Endothelial cell of umbilical vein (primary cell): Measurements from ENCODE around the gene PNLIPRP2. TPM values are rescaled to one million over a fixed set of nuclear protein-coding genes. Genes with fewer than 3 reads are reported as not detected.

Experiments used
- BruUV-seq: library from RNA; stranded (reverse); fragments of 400-500 nt; replicated peaks from 2 replicates; lab custom pipeline; 2021; lab: Mats Ljungman, UMichigan
- CTCF ChIA-PET: fragments of 300-600, 350-600 bp; sonication (Branson Sonifier 250); formaldehyde crosslinking; loops from one replicate; lab custom pipeline; 2021; ENCODE audit warnings: antibody characterized with exemption, inconsistent platforms; lab: Charles Lee
- POLR2A ChIA-PET: fragments of 300-600, 350-600 bp; sonication (Branson Sonifier 250); formaldehyde crosslinking; loops from one replicate; lab custom pipeline; 2021; ENCODE audit warnings: antibody characterized with exemption, inconsistent platforms; lab: Charles Lee
- DNase-seq: peaks from one replicate; pipeline ENCODE4 v3.0.0-alpha.2; 2011; ENCODE audit warnings: low read depth, low spot score
- FAIRE-seq: peaks from 2 replicates; lab custom pipeline; 2011; peaks lifted over from hg19 to GRCh38; lab: Jason Lieb, UNC
- H2AFZ ChIP-seq: 2 replicates; pipeline ENCODE4 v1.6.0; 2012; ENCODE audit warnings: low read depth, low read length, control low read depth, inconsistent platforms
- H3K27ac ChIP-seq: 2 replicates; pipeline ENCODE4 v1.5.1; 2011; ENCODE audit warnings: low read depth, mild to moderate bottlenecking, control low read depth, low read length, moderate library complexity; ENCODE audit not compliant: insufficient read depth
- H3K27me3 ChIP-seq, 2 experiments: 2 replicates each; pipeline versions ENCODE4 v1.6.0 to v1.6.1; 2011; ENCODE audit warnings: low read length in 2 of 2, mixed read lengths in 1 of 2; ENCODE audit not compliant: control insufficient read depth in 2 of 2, insufficient read depth in 2 of 2
- H3K36me3 ChIP-seq, 2 experiments: 2 replicates in 1 of 2; 3 replicates in 1 of 2; pipeline ENCODE4 v1.5.1; 2011; ENCODE audit warnings: low read length in 2 of 2, mild to moderate bottlenecking in 1 of 2, moderate library complexity in 1 of 2; ENCODE audit not compliant: control insufficient read depth in 2 of 2, insufficient read depth in 2 of 2; ENCODE audit errors: extremely low read depth in 1 of 2
- H3K4me1 ChIP-seq: 3 replicates; pipeline ENCODE4 v1.5.1; 2011; ENCODE audit warnings: mild to moderate bottlenecking, low read length; ENCODE audit not compliant: control insufficient read depth, insufficient read depth; ENCODE audit errors: extremely low read depth
- H3K4me2 ChIP-seq: 2 replicates; pipeline ENCODE4 v1.6.1; 2011; ENCODE audit warnings: low read length, control low read depth, mixed read lengths; ENCODE audit not compliant: insufficient read depth
- H3K4me3 ChIP-seq, 3 experiments: fragments of 200-600 bp in 1 of 3; sonication (generic), shearing (Covaris generic) in 1 of 3; replicated peaks in 1 of 3; 2 replicates each; pipeline ENCODE4 v1.5.1; 2011 to 2016; ENCODE audit warnings: control low read depth in 3 of 3, low read length in 3 of 3, mild to moderate bottlenecking in 2 of 3, inconsistent platforms in 1 of 3, low read depth in 1 of 3, moderate library complexity in 1 of 3; ENCODE audit not compliant: insufficient read depth in 1 of 3
- H3K79me2 ChIP-seq: 2 replicates; pipeline ENCODE4 v1.6.0; 2012; ENCODE audit warnings: low read length, inconsistent platforms; ENCODE audit not compliant: control insufficient read depth, insufficient read depth
- H3K9ac ChIP-seq: replicated peaks from 2 replicates; pipeline ENCODE3; 2011; ENCODE audit warnings: low read length, control low read depth; ENCODE audit not compliant: insufficient read depth; ENCODE audit errors: extremely low read depth
- H3K9me1 ChIP-seq: replicated peaks from 3 replicates; pipeline ENCODE4 v1.6.0; 2011; ENCODE audit warnings: mild to moderate bottlenecking, low read length; ENCODE audit not compliant: control insufficient read depth, insufficient read depth; ENCODE audit errors: extremely low read depth
- H3K9me3 ChIP-seq: replicated peaks from 2 replicates; pipeline ENCODE4 v1.5.1; 2012; ENCODE audit warnings: low read length, inconsistent platforms; ENCODE audit not compliant: control insufficient read depth, insufficient read depth
- H4K20me1 ChIP-seq: replicated peaks from 2 replicates; pipeline ENCODE3; 2011; ENCODE audit warnings: mild to moderate bottlenecking, low read length; ENCODE audit not compliant: control insufficient read depth, insufficient read depth; ENCODE audit errors: extremely low read depth
- EZH2 ChIP-seq: IDR thresholded peaks from 2 replicates; pipeline ENCODE4 v1.6.1; 2012; ENCODE audit warnings: borderline replicate concordance, low read depth, mild to moderate bottlenecking, moderate library complexity, low read length, inconsistent platforms; ENCODE audit not compliant: severe bottlenecking
- FOS ChIP-seq: IDR thresholded peaks from 2 replicates; pipeline ENCODE4 v1.6.1; 2011; ENCODE audit warnings: mild to moderate bottlenecking, low read length, moderate library complexity, borderline replicate concordance; ENCODE audit not compliant: insufficient read depth
- GATA2 ChIP-seq: IDR thresholded peaks from 2 replicates; pipeline ENCODE4 v1.7.0; 2011; ENCODE audit warnings: low read depth, mild to moderate bottlenecking, moderate library complexity, mixed read lengths, low read length; ENCODE audit not compliant: insufficient read length, insufficient read depth
- JUN ChIP-seq: IDR thresholded peaks from 2 replicates; pipeline ENCODE4 v1.6.1; 2011; ENCODE audit warnings: borderline replicate concordance, low read depth; ENCODE audit not compliant: insufficient read length, insufficient read depth
- MYC ChIP-seq: IDR thresholded peaks from one replicate; pipeline ENCODE4 v1.6.1; 2011; ENCODE audit warnings: mild to moderate bottlenecking, low read depth, low read length
- POLR2A ChIP-seq: IDR thresholded peaks from 2 replicates; pipeline ENCODE4 v1.6.1; 2012; ENCODE audit warnings: low read depth, mild to moderate bottlenecking, control low read depth, low read length
- POLR2AphosphoS5 ChIP-seq: IDR thresholded peaks from 2 replicates; pipeline ENCODE4 v1.6.1; 2012; ENCODE audit warnings: low read depth, mild to moderate bottlenecking, control low read depth, low read length, moderate library complexity; ENCODE audit not compliant: insufficient read depth
- dilution Hi-C: fragments of 300-500 bp; cut with MboI; formaldehyde crosslinking; loops from one replicate; pipeline ENCODE4 v1.15.0; 2019; ENCODE audit warnings: low sequenced_read_pairs; ENCODE audit not compliant: extremely low pct_ligation_motif_present
- intact Hi-C: fragments of 100-400 bp; cut with micrococcal nuclease; formaldehyde crosslinking; loops from one replicate; pipeline ENCODE4 v1.10.0; 2022
- polyA plus RNA-seq, 4 experiments: library from polyadenylated mRNA; depleted of rRNA in 3 of 4; stranded (reverse) in 3 of 4; unstranded in 1 of 4; fragments of >200 nt; gene quantifications; 2 replicates each; pipeline versions ENCODE4 v1.2.1 to v1.2.3, GENCODE V29; 2011 to 2012; ENCODE audit warnings: missing spikeins in 1 of 4
- total RNA-seq: library from RNA; stranded (reverse); gene quantifications from 2 replicates; pipeline ENCODE4 v1.2.3, GENCODE V29; 2021
- TF ChIP-seq, protein P1 (sequence below): IDR thresholded peaks from 2 replicates; pipeline ENCODE4 v1.6.1; 2011; ENCODE audit not compliant: insufficient read depth, insufficient read length
- TF ChIP-seq, protein P2 (sequence below), 2 donors: IDR thresholded peaks; 1 replicate in 1 of 2; 2 replicates in 1 of 2; pipeline ENCODE4 v1.5.1; 2011; ENCODE audit warnings: low read length in 2 of 2, mild to moderate bottlenecking in 2 of 2, moderate library complexity in 2 of 2, control low read depth in 1 of 2, inconsistent platforms in 1 of 2, low read depth in 1 of 2; ENCODE audit not compliant: insufficient read depth in 1 of 2; ENCODE audit errors: extremely low read depth in 1 of 2

The PNLIPRP2 gene
- total and polyA plus RNA-seq, 2 donors (not counting 3 experiments of a cell fraction or from before 2014, with no cell fraction given), result not detected

DNA sequence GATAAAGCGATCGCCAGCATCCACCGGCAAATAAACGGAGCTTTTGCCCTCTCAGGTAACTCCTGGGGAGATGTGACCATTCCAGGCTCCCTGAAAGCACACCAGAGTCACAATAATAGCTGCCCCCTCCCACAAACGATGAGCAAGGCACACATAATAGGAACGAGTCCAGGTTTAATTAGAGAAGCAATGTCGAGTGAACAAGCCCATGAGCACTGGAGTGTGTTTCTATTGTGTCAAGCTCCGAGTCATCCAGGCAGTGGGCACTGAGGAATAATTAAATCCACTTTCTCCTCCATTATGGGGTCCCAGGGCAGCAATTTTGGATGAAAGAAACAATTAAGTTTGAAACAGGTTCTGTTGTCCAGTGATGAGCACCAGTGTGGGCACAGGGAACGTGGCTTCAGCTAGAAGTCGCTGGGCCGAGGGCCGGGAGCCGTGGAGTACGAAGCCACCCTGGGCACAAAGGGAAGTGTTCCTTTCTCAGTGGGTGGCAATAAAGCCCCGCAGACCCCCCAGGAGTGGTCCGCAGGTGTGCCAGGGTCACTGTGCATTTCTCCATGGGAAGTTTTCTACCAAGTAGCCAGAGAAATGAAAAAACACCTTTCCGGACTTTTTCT lies 12.0 kb downstream of the PNLIPRP2 start:
- TF ChIP-seq, protein P1, sequence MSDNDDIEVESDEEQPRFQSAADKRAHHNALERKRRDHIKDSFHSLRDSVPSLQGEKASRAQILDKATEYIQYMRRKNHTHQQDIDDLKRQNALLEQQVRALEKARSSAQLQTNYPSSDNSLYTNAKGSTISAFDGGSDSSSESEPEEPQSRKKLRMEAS, result no peak
- TF ChIP-seq MYC (no peak), FOS (no peak), JUN (no peak), POLR2A (no peak), EZH2 (no peak), POLR2AphosphoS5 (no peak), GATA2 (no peak)
- TF ChIP-seq, protein P2, sequence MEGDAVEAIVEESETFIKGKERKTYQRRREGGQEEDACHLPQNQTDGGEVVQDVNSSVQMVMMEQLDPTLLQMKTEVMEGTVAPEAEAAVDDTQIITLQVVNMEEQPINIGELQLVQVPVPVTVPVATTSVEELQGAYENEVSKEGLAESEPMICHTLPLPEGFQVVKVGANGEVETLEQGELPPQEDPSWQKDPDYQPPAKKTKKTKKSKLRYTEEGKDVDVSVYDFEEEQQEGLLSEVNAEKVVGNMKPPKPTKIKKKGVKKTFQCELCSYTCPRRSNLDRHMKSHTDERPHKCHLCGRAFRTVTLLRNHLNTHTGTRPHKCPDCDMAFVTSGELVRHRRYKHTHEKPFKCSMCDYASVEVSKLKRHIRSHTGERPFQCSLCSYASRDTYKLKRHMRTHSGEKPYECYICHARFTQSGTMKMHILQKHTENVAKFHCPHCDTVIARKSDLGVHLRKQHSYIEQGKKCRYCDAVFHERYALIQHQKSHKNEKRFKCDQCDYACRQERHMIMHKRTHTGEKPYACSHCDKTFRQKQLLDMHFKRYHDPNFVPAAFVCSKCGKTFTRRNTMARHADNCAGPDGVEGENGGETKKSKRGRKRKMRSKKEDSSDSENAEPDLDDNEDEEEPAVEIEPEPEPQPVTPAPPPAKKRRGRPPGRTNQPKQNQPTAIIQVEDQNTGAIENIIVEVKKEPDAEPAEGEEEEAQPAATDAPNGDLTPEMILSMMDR (IDR thresholded peaks at IDR 0.05; ENCODE audit: extremely low read depth in 1 of 2, insufficient read depth in 1 of 2, low read depth in 1 of 2, low read length in 2 of 2), result no peak
- no peaks in the 10 kb centered on the region for H4K20me1 ChIP-seq
- ChIA-PET POLR2A (no interaction called here), CTCF (no interaction called here)
- H3K4me3 ChIP-seq, result no peak overlapping the region
- no peaks in the 10 kb centered on the region for H3K36me3 ChIP-seq
- dilution Hi-C loops, result no loop called here
- H3K4me2 ChIP-seq, result no peak overlapping the region
- BruUV-seq, result no TSS peak
- H3K9ac ChIP-seq, result no peak overlapping the region
- H3K4me1 ChIP-seq, result no peaks in the 10 kb centered on the region
- H3K9me3 ChIP-seq, result no peaks in the 10 kb centered on the region
- no peak for FAIRE-seq
- intact Hi-C loops, result no loop called here
- H3K27me3 ChIP-seq, result no peaks in the 10 kb centered on the region
- no peak overlapping the region for H3K27ac ChIP-seq
- no peaks in the 10 kb centered on the region for H3K9me1 ChIP-seq
- no peak overlapping the region for H2AFZ ChIP-seq
- no peaks in the 10 kb centered on the region for H3K79me2 ChIP-seq
- no peak for DNase-seq
